ENCODE measurements around the gene ENHO.

Gene ENHO

GRCh38 chr9:34475097-34475496 is 47.7 kb downstream of the ENHO start:
- DNase-seq (ENCODE audit: low spot score), result no peak

Measured in CD4-positive, alpha-beta T cell treated with Interleukin-2 at 100 ng/mL for 4 hours (primary cell).